Parathyroid adenoma (tissue), 2 donors: ENCODE data around the gene RAPGEF1.

ENCODE experiments used
- H2AFZ ChIP-seq: fragments of 300-600 bp; sonication (generic); one replicate; pipeline ENCODE4 v1.7.0; 2017; ENCODE audit warnings: antibody characterized with exemption, mild to moderate bottlenecking
- H3K27ac ChIP-seq: fragments of 300-600 bp; sonication (generic); one replicate; pipeline ENCODE4 v1.7.0; 2017
- H3K27me3 ChIP-seq: fragments of 300-600 bp; sonication (generic); one replicate; pipeline ENCODE4 v1.7.0; 2017; ENCODE audit warnings: low read length; ENCODE audit not compliant: control insufficient read depth, insufficient read depth
- H3K36me3 ChIP-seq: fragments of 300-600 bp; sonication (generic); one replicate; pipeline ENCODE4 v1.7.0; 2017; ENCODE audit warnings: low read length; ENCODE audit not compliant: control insufficient read depth, insufficient read depth
- H3K4me1 ChIP-seq: fragments of 300-600 bp; sonication (generic); one replicate; pipeline ENCODE4 v1.7.0; 2017; ENCODE audit warnings: control low read depth
- H3K4me2 ChIP-seq: fragments of 300-600 bp; sonication (generic); one replicate; pipeline ENCODE4 v1.7.0; 2017; ENCODE audit warnings: low read length
- H3K4me3 ChIP-seq: fragments of 300-600 bp; sonication (generic); one replicate; pipeline ENCODE4 v1.7.0; 2017; ENCODE audit warnings: low read depth, low read length
- H3K79me2 ChIP-seq: fragments of 300-600 bp; sonication (generic); one replicate; pipeline ENCODE4 v1.7.0; 2017; ENCODE audit warnings: control low read depth
- H3K9ac ChIP-seq: fragments of 300-600 bp; sonication (generic); one replicate; pipeline ENCODE4 v1.7.0; 2017; ENCODE audit warnings: mild to moderate bottlenecking
- H3K9me3 ChIP-seq: fragments of 300-600 bp; sonication (generic); one replicate; pipeline ENCODE4 v1.7.0; 2017; ENCODE audit warnings: low read length; ENCODE audit not compliant: control insufficient read depth
- TF ChIP-seq, protein P1 (sequence below): fragments of 300-600 bp; sonication (generic); IDR thresholded peaks from one replicate; pipeline ENCODE4 v1.7.0; 2017; ENCODE audit warnings: antibody characterized with exemption, mild to moderate bottlenecking
- donor health status: primary hyperparathyroidism.

RAPGEF1 gene

GRCh38 chr9:131577005-131578000 is 162.6 kb downstream of the RAPGEF1 start:
- Histone ChIP-seq H3K4me1 (no peaks in the 10 kb centered on the region), H3K4me3 (no peak overlapping the region), H3K27ac (no peak overlapping the region), H2AFZ (no peak overlapping the region), H3K9me3 (no peaks in the 10 kb centered on the region), H3K4me2 (no peak overlapping the region), H3K36me3 (no peaks in the 10 kb centered on the region), H3K79me2 (no peaks in the 10 kb centered on the region), H3K27me3 (no peaks in the 10 kb centered on the region), H3K9ac (no peak overlapping the region)
- TF ChIP-seq, protein P1, sequence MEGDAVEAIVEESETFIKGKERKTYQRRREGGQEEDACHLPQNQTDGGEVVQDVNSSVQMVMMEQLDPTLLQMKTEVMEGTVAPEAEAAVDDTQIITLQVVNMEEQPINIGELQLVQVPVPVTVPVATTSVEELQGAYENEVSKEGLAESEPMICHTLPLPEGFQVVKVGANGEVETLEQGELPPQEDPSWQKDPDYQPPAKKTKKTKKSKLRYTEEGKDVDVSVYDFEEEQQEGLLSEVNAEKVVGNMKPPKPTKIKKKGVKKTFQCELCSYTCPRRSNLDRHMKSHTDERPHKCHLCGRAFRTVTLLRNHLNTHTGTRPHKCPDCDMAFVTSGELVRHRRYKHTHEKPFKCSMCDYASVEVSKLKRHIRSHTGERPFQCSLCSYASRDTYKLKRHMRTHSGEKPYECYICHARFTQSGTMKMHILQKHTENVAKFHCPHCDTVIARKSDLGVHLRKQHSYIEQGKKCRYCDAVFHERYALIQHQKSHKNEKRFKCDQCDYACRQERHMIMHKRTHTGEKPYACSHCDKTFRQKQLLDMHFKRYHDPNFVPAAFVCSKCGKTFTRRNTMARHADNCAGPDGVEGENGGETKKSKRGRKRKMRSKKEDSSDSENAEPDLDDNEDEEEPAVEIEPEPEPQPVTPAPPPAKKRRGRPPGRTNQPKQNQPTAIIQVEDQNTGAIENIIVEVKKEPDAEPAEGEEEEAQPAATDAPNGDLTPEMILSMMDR = no peak

DNA sequence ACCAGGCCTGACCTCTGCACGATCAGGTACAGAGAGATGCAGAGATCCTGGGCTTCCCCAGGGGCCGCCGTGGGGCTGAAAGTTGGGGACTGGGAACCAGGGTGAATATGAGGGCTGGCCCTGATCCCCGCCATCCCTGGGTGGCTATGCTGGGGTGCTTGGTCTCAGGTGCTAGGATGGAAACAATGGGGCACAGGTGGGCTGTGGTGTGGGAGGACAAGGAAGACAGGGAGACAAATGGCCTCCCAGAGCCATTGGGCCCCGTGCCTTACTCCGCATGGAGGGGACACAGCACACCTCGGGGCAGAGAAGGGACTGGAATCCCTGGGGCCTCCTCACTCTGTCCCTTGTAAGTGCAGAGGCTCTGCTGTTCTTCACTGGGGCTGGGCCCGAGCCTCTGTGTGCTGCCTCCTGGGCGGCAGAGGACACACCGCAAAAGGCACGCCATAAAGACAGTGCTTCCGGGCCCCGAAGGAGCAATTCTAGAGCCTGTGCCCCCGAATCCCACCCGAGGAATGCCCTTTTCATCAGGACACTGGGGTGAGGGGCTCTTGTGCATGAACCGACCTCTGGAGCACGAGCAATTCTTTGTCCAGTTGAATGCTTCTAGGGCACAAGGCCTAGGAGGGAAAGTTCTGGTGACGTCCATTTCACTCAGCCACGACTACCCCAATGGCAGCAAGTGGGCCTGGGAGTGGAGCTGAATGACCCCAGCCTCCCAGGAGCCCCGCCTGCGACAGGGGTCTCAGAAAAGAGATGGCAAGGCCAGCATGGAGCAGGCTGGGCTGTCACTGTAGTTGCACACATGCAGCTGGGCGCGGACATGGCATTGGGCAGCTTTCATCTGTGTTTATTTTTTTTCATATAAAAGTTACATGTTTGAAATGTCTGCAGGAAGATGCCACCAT is 163.7 kb downstream of the RAPGEF1 start:
- H3K9ac ChIP-seq = no peak overlapping the region
- H3K36me3 ChIP-seq = no peaks in the 10 kb centered on the region
- no peaks in the 10 kb centered on the region for H3K4me1 ChIP-seq
- H3K9me3 ChIP-seq = no peaks in the 10 kb centered on the region
- no peak overlapping the region for H2AFZ ChIP-seq
- no peaks in the 10 kb centered on the region for H3K79me2 ChIP-seq
- no peak overlapping the region for H3K4me2 ChIP-seq
- no peaks in the 10 kb centered on the region for H3K27me3 ChIP-seq
- no peak overlapping the region for H3K4me3 ChIP-seq
- TF ChIP-seq, protein P1 = no peak
- no peak overlapping the region for H3K27ac ChIP-seq

- H3K9me3 ChIP-seq = no peaks in the 10 kb centered on the region
- TF ChIP-seq, protein P1 = no peak
- no peak overlapping the region for H3K4me3 ChIP-seq
- no peaks in the 10 kb centered on the region for H3K79me2 ChIP-seq
- H3K27ac ChIP-seq = no peak overlapping the region
- H2AFZ ChIP-seq = no peak overlapping the region
- no peaks in the 10 kb centered on the region for H3K36me3 ChIP-seq
- no peaks in the 10 kb centered on the region for H3K4me1 ChIP-seq
- no peak overlapping the region for H3K4me2 ChIP-seq
- no peak overlapping the region for H3K9ac ChIP-seq
- no peaks in the 10 kb centered on the region for H3K27me3 ChIP-seq
These were observed 164.9 kb downstream of the RAPGEF1 start for GRCh38 chr9:131574730-131575640.

- H2AFZ ChIP-seq = no peak overlapping the region
- no peaks in the 10 kb centered on the region for H3K27me3 ChIP-seq
- no peak overlapping the region for H3K4me2 ChIP-seq
- H3K9me3 ChIP-seq = no peaks in the 10 kb centered on the region
- no peak overlapping the region for H3K9ac ChIP-seq
- no peak overlapping the region for H3K27ac ChIP-seq
- H3K36me3 ChIP-seq = no peaks in the 10 kb centered on the region
- no peak overlapping the region for H3K4me3 ChIP-seq
- no peaks in the 10 kb centered on the region for H3K79me2 ChIP-seq
- TF ChIP-seq, protein P1 = no peak
- H3K4me1 ChIP-seq = no peaks in the 10 kb centered on the region
These were observed 172.0 kb downstream of the RAPGEF1 start for GRCh38 chr9:131567910-131568309.
